Measurements from ENCODE around the gene RPUSD4.

The RPUSD4 gene

GRCh38 chr11:126176853-126177470 is 34.5 kb downstream of the RPUSD4 start:
- DNase-seq (ENCODE audit: extremely low spot score) = no peak
- POLR2A ChIA-PET = no interaction called here
- CTCF ChIA-PET = no interaction called here
- no peak for TF ChIP-seq CTCF (IDR thresholded peaks at IDR 0.05; ENCODE audit: control extremely low read depth, extremely low read depth, low read depth, missing control alignments)

- POLR2A ChIA-PET = no interaction called here
- CTCF ChIA-PET = no interaction called here
- no peak for DNase-seq (ENCODE audit: extremely low spot score)
- no peak for TF ChIP-seq CTCF (IDR thresholded peaks at IDR 0.05; ENCODE audit: control extremely low read depth, extremely low read depth, low read depth, missing control alignments)
These were observed 36.1 kb downstream of the RPUSD4 start for GRCh38 chr11:126175393-126175792.

GRCh38 chr11:126174816-126175215 is 36.6 kb downstream of the RPUSD4 start:
- CTCF ChIA-PET = interaction anchor here (0.9 kb wide), 1 partner anchor 19 kb away, joined by 3 read pairs; no protein-coding TSS in a partner anchor
- no peak for TF ChIP-seq CTCF (IDR thresholded peaks at IDR 0.05; ENCODE audit: control extremely low read depth, extremely low read depth, low read depth, missing control alignments)
- DNase-seq (ENCODE audit: extremely low spot score) = no peak
- POLR2A ChIA-PET = no interaction called here

GRCh38 chr11:126173257-126173656 is 38.2 kb downstream of the RPUSD4 start:
- CTCF ChIA-PET = interaction anchor here (1.1 kb wide), 1 partner anchor 8 kb away, joined by 3 read pairs; no protein-coding TSS in a partner anchor
- POLR2A ChIA-PET = no interaction called here
- TF ChIP-seq CTCF (IDR thresholded peaks at IDR 0.05; ENCODE audit: control extremely low read depth, extremely low read depth, low read depth, missing control alignments) = no peak
- DNase-seq (ENCODE audit: extremely low spot score) = no peak

GRCh38 chr11:126172596-126173038 is 38.8 kb downstream of the RPUSD4 start:
- TF ChIP-seq CTCF (IDR thresholded peaks at IDR 0.05; ENCODE audit: control extremely low read depth, extremely low read depth, low read depth, missing control alignments) = no peak
- ChIA-PET POLR2A (no interaction called here), CTCF (no interaction called here)
- no peak for DNase-seq (ENCODE audit: extremely low spot score)

- no peak for TF ChIP-seq CTCF (IDR thresholded peaks at IDR 0.05; ENCODE audit: control extremely low read depth, extremely low read depth, low read depth, missing control alignments)
- DNase-seq (ENCODE audit: extremely low spot score) = no peak
- ChIA-PET CTCF (no interaction called here), POLR2A (no interaction called here)
These were observed 42.2 kb downstream of the RPUSD4 start for GRCh38 chr11:126169291-126169690.
